Measurements from ENCODE around the gene EEF2. TPM values are rescaled to one million over a fixed set of nuclear protein-coding genes. Genes with fewer than 3 reads are reported as not detected.
A peak's percentile ranks its signal among the peaks of the same experiment; 100 is the strongest.

The EEF2 gene
- total RNA-seq, 4 donors from 2014 or later: 1,423 to 2,137 (median 2,023) TPM

DNA sequence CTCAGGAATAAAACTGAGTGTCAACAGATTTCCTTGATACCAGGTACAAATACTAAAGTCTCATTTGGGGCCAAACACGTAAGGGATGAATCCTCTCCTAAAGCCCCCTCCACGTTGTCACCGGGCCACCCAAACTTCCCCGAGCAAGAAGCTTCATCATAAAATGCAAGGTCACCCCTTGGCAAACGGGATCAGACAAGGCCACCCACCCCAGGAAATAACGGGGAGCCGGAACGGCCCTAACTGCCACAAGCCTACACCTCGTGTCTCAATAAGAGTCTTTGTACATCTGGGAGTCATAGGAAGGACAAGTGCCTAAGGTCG is 717 bp downstream of the EEF2 start:
- WGBS: 1% methylated on average over 10 of the region's 10 CpGs
- Histone ChIP-seq H3K4me3 (peak overlapping the region; percentile 99), H3K27ac (peak overlapping the region; percentile 98), H3K4me1 (peaks cover 64% of the 10 kb centered on the region), H3K27me3 (no peaks in the 10 kb centered on the region), H3K9me3 (no peaks in the 10 kb centered on the region), H3K36me3 (peaks cover 47% of the 10 kb centered on the region)
- DNase-seq (ENCODE audit: low spot score in 2 of 2): no peak
- TF ChIP-seq, protein P1, sequence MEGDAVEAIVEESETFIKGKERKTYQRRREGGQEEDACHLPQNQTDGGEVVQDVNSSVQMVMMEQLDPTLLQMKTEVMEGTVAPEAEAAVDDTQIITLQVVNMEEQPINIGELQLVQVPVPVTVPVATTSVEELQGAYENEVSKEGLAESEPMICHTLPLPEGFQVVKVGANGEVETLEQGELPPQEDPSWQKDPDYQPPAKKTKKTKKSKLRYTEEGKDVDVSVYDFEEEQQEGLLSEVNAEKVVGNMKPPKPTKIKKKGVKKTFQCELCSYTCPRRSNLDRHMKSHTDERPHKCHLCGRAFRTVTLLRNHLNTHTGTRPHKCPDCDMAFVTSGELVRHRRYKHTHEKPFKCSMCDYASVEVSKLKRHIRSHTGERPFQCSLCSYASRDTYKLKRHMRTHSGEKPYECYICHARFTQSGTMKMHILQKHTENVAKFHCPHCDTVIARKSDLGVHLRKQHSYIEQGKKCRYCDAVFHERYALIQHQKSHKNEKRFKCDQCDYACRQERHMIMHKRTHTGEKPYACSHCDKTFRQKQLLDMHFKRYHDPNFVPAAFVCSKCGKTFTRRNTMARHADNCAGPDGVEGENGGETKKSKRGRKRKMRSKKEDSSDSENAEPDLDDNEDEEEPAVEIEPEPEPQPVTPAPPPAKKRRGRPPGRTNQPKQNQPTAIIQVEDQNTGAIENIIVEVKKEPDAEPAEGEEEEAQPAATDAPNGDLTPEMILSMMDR (IDR thresholded peaks at IDR 0.05): no peak
- TF ChIP-seq POLR2AphosphoS5 (IDR thresholded peaks at IDR 0.05) (no peak), POLR2A (IDR thresholded peaks at IDR 0.05) (no peak), EP300 (IDR thresholded peaks at IDR 0.05) (no peak)

DNA sequence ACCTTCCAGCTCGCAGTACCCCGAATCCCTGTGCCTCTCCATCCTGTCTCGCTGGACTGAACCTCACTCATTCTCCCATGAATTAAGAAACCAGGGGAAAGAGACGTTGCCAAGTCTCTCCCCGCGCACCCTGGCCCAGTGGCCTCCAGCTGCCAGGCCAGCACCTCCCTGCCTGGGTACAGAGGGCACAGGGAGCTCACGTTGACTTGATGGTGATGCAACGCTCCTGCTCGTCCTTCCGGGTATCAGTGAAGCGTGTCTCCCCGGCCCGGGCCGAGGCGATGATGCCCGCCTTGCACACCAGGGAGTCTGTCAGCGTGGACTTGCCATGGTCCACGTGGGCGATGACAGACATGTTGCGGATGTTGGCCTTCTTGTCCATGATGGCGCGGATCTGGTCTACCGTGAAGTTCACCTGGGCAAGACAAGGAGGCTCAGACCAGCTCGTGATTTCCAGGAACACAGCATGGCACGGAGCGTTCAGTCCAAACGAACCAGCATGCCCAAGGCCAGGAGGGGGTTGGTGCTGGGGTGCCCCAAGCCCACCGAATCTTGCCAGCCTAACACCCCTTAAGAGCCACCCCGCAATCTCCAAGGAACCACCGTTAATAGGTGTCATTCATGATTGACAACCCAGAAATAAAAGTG is 1.2 kb downstream of the EEF2 start:
- Histone ChIP-seq H3K4me3 (peak overlapping the region; percentile 99), H3K9me3 (no peaks in the 10 kb centered on the region), H3K27me3 (no peaks in the 10 kb centered on the region), H3K27ac (peak overlapping the region; percentile 98), H3K4me1 (peaks cover 61% of the 10 kb centered on the region), H3K36me3 (peaks cover 52% of the 10 kb centered on the region)
- 48% methylated on average over 14 of the region's 30 CpGs for WGBS
- DNase-seq (ENCODE audit: low spot score in 2 of 2): peak in 1 of 2 donors; percentile 78
- TF ChIP-seq POLR2A (IDR thresholded peaks at IDR 0.05): no peak
- TF ChIP-seq, protein P1 (IDR thresholded peaks at IDR 0.05): no peak
- no peak for TF ChIP-seq POLR2AphosphoS5 (IDR thresholded peaks at IDR 0.05)
- TF ChIP-seq EP300 (IDR thresholded peaks at IDR 0.05): no peak

DNA sequence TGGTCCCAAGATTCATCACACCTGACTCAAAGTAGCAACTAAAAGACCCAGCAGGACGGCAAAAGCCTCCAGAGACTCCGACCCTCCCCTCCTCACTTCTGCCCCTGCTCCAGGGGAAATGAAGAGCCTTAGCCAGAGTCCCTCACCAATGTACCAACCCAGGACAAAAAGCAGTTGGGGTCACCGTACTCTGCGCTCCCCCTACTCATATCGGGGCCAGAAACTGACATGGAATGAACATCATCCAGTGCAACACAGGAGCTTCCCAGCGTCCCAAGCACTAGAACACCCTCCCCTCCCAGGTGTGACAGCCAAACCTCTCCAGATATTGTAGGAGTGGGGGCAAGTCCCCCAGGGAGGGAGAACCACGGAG is 1.7 kb downstream of the EEF2 start:
- Histone ChIP-seq H3K27me3 (no peaks in the 10 kb centered on the region), H3K4me3 (peak overlapping the region; percentile 99), H3K36me3 (peaks cover 56% of the 10 kb centered on the region), H3K4me1 (peaks cover 61% of the 10 kb centered on the region), H3K27ac (peak overlapping the region; percentile 98), H3K9me3 (no peaks in the 10 kb centered on the region)
- DNase-seq (ENCODE audit: low spot score in 2 of 2): no peak
- WGBS: 62% methylated on average over 7 of the region's 7 CpGs
- no peak for TF ChIP-seq EP300 (IDR thresholded peaks at IDR 0.05)
- no peak for TF ChIP-seq POLR2A (IDR thresholded peaks at IDR 0.05)
- TF ChIP-seq, protein P1 (IDR thresholded peaks at IDR 0.05): no peak
- no peak for TF ChIP-seq POLR2AphosphoS5 (IDR thresholded peaks at IDR 0.05)

DNA sequence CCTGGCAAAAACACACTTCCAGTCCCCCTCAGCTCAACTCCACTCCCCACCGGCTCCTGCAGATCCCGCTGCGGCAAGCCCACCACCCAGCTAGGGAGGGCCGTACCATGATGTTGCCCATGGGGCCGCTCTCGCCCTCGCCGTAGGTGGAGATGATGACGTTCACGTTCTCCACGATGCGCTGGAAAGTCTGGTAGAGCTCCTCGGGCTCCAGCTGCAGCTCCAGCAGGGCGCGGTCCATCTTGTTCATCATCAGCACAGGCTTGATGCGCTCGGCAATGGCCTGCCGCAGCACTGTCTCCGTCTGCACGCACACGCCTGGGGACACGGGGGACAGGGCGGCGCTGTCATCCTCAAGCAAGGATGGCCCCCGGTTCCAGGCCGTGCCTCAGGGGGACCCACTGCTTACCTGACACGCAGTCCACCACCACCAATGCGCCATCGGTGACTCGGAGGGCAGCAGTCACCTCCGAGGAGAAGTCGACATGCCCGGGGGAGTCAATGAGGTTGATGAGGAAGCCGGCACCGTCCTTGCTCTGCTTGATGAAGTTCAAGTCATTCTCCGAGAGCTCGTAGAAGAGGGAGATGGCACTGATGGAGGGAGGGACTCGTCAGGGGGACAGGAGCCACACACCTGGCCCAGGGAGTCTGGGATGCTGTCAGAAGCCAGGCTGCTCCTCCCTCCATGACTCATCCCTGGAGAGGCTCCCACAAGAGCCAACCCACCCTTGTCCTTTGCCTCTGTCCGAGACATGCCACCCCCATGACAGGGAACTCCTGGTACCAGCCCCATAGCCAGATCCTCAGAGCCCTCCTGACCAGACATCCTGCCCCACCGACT is 2.3 kb downstream of the EEF2 start:
- H3K36me3 ChIP-seq: peaks cover 62% of the 10 kb centered on the region

More for the DNA sequence above, 2.3 kb downstream of the EEF2 start:
- peak overlapping the region; percentile 99 for H3K4me3 ChIP-seq
- no peaks in the 10 kb centered on the region for H3K27me3 ChIP-seq
- no peaks in the 10 kb centered on the region for H3K9me3 ChIP-seq
- 79% methylated on average over 18 of the region's 40 CpGs for WGBS
- peak overlapping the region; percentile 98 for H3K27ac ChIP-seq
- peak in 1 of 2 donors; percentile 71 for DNase-seq (ENCODE audit: low spot score in 2 of 2)
- peaks cover 55% of the 10 kb centered on the region for H3K4me1 ChIP-seq
- TF ChIP-seq, protein P1 (IDR thresholded peaks at IDR 0.05): no peak
- TF ChIP-seq POLR2AphosphoS5 (IDR thresholded peaks at IDR 0.05) (no peak), EP300 (IDR thresholded peaks at IDR 0.05) (no peak), POLR2A (IDR thresholded peaks at IDR 0.05) (no peak)

All from suprapubic skin (tissue), 4 donors.